Activated CD8-positive, alpha-beta T cell treated with anti-CD3 and anti-CD28 coated beads for 36 hours (primary cell): Measurements from ENCODE around the gene VAMP5. TPM values are rescaled to one million over a fixed set of nuclear protein-coding genes. Genes with fewer than 3 reads are reported as not detected.
"Not testable (repeated sequence)": the region's sequence is repeated elsewhere in the genome, so short reads cannot be mapped to it uniquely, and the experiment has no call there.

Experiments
- ATAC-seq: fragments of 200-7000 bp; cut with Tn5 transposase; one replicate; pipeline ENCODE4 v1.10.0; 2021; ENCODE audit warnings: mild to moderate bottlenecking, moderate library complexity
- CTCF ChIA-PET: fragments of 350-600 bp; sonication (Branson Sonifier 250); formaldehyde crosslinking; loops from one replicate; lab custom pipeline; 2021; ENCODE audit warnings: antibody characterized with exemption; lab: Charles Lee
- POLR2A ChIA-PET: fragments of 350-600 bp; sonication (Branson Sonifier 250); formaldehyde crosslinking; loops from one replicate; lab custom pipeline; 2021; ENCODE audit warnings: antibody characterized with exemption; lab: Charles Lee
- DNase-seq: peaks from one replicate; pipeline ENCODE4 v3.0.0-alpha.2; 2020
- H3K27ac Mint-ChIP-seq: one replicate; pipeline ENCODE4 v1.8.0; 2021; ENCODE audit warnings: mild to moderate bottlenecking, mixed read lengths
- H3K27me3 Mint-ChIP-seq: one replicate; pipeline ENCODE4 v1.8.0; 2021; ENCODE audit warnings: mixed read lengths
- H3K36me3 Mint-ChIP-seq: one replicate; pipeline ENCODE4 v1.8.0; 2021; ENCODE audit warnings: low read depth, mixed read lengths
- H3K4me1 Mint-ChIP-seq: one replicate; pipeline ENCODE4 v1.8.0; 2021; ENCODE audit warnings: low read depth, mixed read lengths
- H3K4me3 Mint-ChIP-seq: one replicate; pipeline ENCODE4 v1.8.0; 2021; ENCODE audit warnings: mild to moderate bottlenecking, moderate library complexity, mixed read lengths
- H3K9me3 Mint-ChIP-seq: one replicate; pipeline ENCODE4 v1.8.0; 2021; ENCODE audit warnings: mixed read lengths
- CTCF ChIP-seq: fragments of 200-600 bp; IDR thresholded peaks from one replicate; pipeline ENCODE4 v1.8.0; 2022; ENCODE audit warnings: antibody characterized with exemption, mild to moderate bottlenecking
- intact Hi-C: fragments of 100-400 bp; cut with micrococcal nuclease; formaldehyde crosslinking; loops from one replicate; pipeline ENCODE4 v1.10.0; 2022
- total RNA-seq, 2 experiments: library from RNA; stranded (reverse); gene quantifications; one replicate each; pipeline ENCODE4 v1.2.3, GENCODE V29; 2021

Gene VAMP5
- total RNA-seq, 2 experiments from 2014 or later, result 28.0 to 29.4 TPM

GRCh38 chr2:85589982-85590791 lies 6.0 kb downstream of the VAMP5 start:
- Mint-ChIP-seq H3K36me3 (no peaks in the 10 kb centered on the region), H3K4me1 (peaks cover 24% of the 10 kb centered on the region), H3K9me3 (no peaks in the 10 kb centered on the region), H3K27ac (no peak overlapping the region), H3K4me3 (no peak overlapping the region), H3K27me3 (no peaks in the 10 kb centered on the region)
- ChIA-PET POLR2A (interaction anchor here (1.1 to 2.5 kb wide), 4 partner anchors 12 to 51 kb away, joined by 3 to 10 read pairs (median 6); partner anchors contain the start of genes C2orf68, MAT2A and VAMP8), CTCF (interaction anchor here (1.2 to 2.0 kb wide), 2 partner anchors 13 kb away, joined by 3 to 6 read pairs; partner anchors contain the start of gene TMEM150A)
- DNase-seq (no peak), ATAC-seq (no peak)
- no peak for TF ChIP-seq CTCF
- intact Hi-C loops, result no loop called here

- ChIA-PET CTCF (interaction anchor here (0.7 to 2.0 kb wide), 3 partner anchors 8 to 39 kb away, joined by 3 to 6 read pairs (median 3); partner anchors contain the start of gene TMEM150A), POLR2A (interaction anchor here (1.1 to 2.5 kb wide), 4 partner anchors 13 to 52 kb away, joined by 3 to 10 read pairs (median 6); partner anchors contain the start of genes C2orf68, MAT2A and VAMP8)
- H3K4me3 Mint-ChIP-seq, result no peak overlapping the region
- H3K4me1 Mint-ChIP-seq, result peaks cover 17% of the 10 kb centered on the region
- no peak for ATAC-seq
- no peak overlapping the region for H3K27ac Mint-ChIP-seq
- no peaks in the 10 kb centered on the region for H3K9me3 Mint-ChIP-seq
- H3K27me3 Mint-ChIP-seq, result no peaks in the 10 kb centered on the region
- intact Hi-C loops, result no loop called here
- no peak for DNase-seq
- no peak for TF ChIP-seq CTCF
- peaks cover 4% of the 10 kb centered on the region for H3K36me3 Mint-ChIP-seq
Measured at GRCh38 chr2:85590950-85591349, 6.7 kb downstream of the VAMP5 start.

- H3K27me3 Mint-ChIP-seq, result no peaks in the 10 kb centered on the region
- intact Hi-C loops, result no loop called here
- TF ChIP-seq CTCF, result no peak
- CTCF ChIA-PET, result interaction anchor here (0.7 to 2.0 kb wide), 3 partner anchors 7 to 40 kb away, joined by 3 to 6 read pairs (median 3); partner anchors contain the start of gene TMEM150A
- POLR2A ChIA-PET, result interaction anchor here (1.1 to 2.5 kb wide), 5 partner anchors 13 to 52 kb away, joined by 3 to 10 read pairs (median 8); partner anchors contain the start of genes C2orf68, MAT2A and VAMP8
- H3K36me3 Mint-ChIP-seq, result peaks cover 4% of the 10 kb centered on the region
- H3K9me3 Mint-ChIP-seq, result no peaks in the 10 kb centered on the region
- no peak overlapping the region for H3K4me3 Mint-ChIP-seq
- DNase-seq, result no peak
- peaks cover 16% of the 10 kb centered on the region for H3K4me1 Mint-ChIP-seq
- no peak overlapping the region for H3K27ac Mint-ChIP-seq
- ATAC-seq, result no peak
Measured at GRCh38 chr2:85591563-85591962, 7.3 kb downstream of the VAMP5 start.

- H3K27ac Mint-ChIP-seq, H3K36me3 Mint-ChIP-seq, ATAC-seq, H3K4me3 Mint-ChIP-seq, intact Hi-C loops, H3K27me3 Mint-ChIP-seq, DNase-seq, H3K9me3 Mint-ChIP-seq: not testable (repeated sequence)
- ChIA-PET POLR2A (interaction anchor here (0.6 to 2.6 kb wide), 4 partner anchors 9 to 53 kb away, joined by 3 to 10 read pairs (median 5); partner anchors contain the start of genes MAT2A and USP39), CTCF (interaction anchor here (1.2 to 2.0 kb wide), 2 partner anchors 9 to 11 kb away, joined by 4 to 6 read pairs; partner anchors contain the start of gene TMEM150A)
- H3K4me1 Mint-ChIP-seq, result peaks cover 23% of the 10 kb centered on the region
Measured at GRCh38 chr2:85592299-85592698, 8.1 kb downstream of the VAMP5 start.

- no peak overlapping the region for H3K4me3 Mint-ChIP-seq
- peaks cover 11% of the 10 kb centered on the region for H3K36me3 Mint-ChIP-seq
- no peak for ATAC-seq
- no peak overlapping the region for H3K27ac Mint-ChIP-seq
- peaks cover 19% of the 10 kb centered on the region for H3K4me1 Mint-ChIP-seq
- DNase-seq, result no peak
- CTCF ChIA-PET, result interaction anchor here (1.2 kb wide), 1 partner anchor 8 kb away, joined by 4 read pairs; no protein-coding TSS in a partner anchor
- no peaks in the 10 kb centered on the region for H3K27me3 Mint-ChIP-seq
- no peaks in the 10 kb centered on the region for H3K9me3 Mint-ChIP-seq
- TF ChIP-seq CTCF, result no peak
- intact Hi-C loops, result no loop called here
- POLR2A ChIA-PET, result interaction anchor here (0.6 to 2.6 kb wide), 6 partner anchors 9 to 54 kb away, joined by 3 to 10 read pairs (median 4); partner anchors contain the start of genes MAT2A and USP39
Measured at GRCh38 chr2:85593023-85593422, 8.8 kb downstream of the VAMP5 start.
